Measurements from ENCODE around the gene UNC13A. TPM values are rescaled to one million over a fixed set of nuclear protein-coding genes. Genes with fewer than 3 reads are reported as not detected.

Gene UNC13A
- total and polyA plus RNA-seq, 2 of the 13 experiments (the other 11 are each of a cell fraction or from before 2014, with no cell fraction given): 0.11 to 0.45 TPM

GRCh38 chr19:17681505-17682125 is 6.5 kb downstream of the UNC13A start (continued):
- TF ChIP-seq ZBTB40 (IDR thresholded peaks at IDR 0.05) (no peak), ZBTB40 (CRISPR knock-in tag; IDR thresholded peaks at IDR 0.05) (no peak), CSRNP2 (CRISPR knock-in tag; conservative IDR thresholded peaks at IDR 0.05; ENCODE audit: low read depth) (no peak), ZNF883 (CRISPR knock-in tag; IDR thresholded peaks at IDR 0.05; ENCODE audit: not compliant biosample characterization) (no peak), ZMYM2 (CRISPR knock-in tag; IDR thresholded peaks at IDR 0.05) (no peak), ZBTB33 (CRISPR knock-in tag; IDR thresholded peaks at IDR 0.05) (no peak), ZNF740 (CRISPR knock-in tag; IDR thresholded peaks at IDR 0.05) (no peak), MTF2 (CRISPR knock-in tag; IDR thresholded peaks at IDR 0.05; ENCODE audit: borderline replicate concordance) (no peak), FOXC1 (CRISPR knock-in tag; IDR thresholded peaks at IDR 0.05; ENCODE audit: borderline replicate concordance) (no peak), PHF20 (CRISPR knock-in tag; IDR thresholded peaks at IDR 0.05) (no peak), MAZ (IDR thresholded peaks at IDR 0.05; ENCODE audit: borderline replicate concordance, low read depth, low read length) (no peak), MAZ (CRISPR knock-in tag; IDR thresholded peaks at IDR 0.05; ENCODE audit: low read depth) (no peak), ZNF10 (CRISPR knock-in tag; IDR thresholded peaks at IDR 0.05; ENCODE audit: borderline replicate concordance, low read depth) (no peak), ZNF572 (CRISPR knock-in tag; IDR thresholded peaks at IDR 0.05) (no peak)
- TF ChIP-seq, protein P1, sequence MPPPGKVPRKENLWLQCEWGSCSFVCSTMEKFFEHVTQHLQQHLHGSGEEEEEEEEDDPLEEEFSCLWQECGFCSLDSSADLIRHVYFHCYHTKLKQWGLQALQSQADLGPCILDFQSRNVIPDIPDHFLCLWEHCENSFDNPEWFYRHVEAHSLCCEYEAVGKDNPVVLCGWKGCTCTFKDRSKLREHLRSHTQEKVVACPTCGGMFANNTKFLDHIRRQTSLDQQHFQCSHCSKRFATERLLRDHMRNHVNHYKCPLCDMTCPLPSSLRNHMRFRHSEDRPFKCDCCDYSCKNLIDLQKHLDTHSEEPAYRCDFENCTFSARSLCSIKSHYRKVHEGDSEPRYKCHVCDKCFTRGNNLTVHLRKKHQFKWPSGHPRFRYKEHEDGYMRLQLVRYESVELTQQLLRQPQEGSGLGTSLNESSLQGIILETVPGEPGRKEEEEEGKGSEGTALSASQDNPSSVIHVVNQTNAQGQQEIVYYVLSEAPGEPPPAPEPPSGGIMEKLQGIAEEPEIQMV (CRISPR knock-in tag; IDR thresholded peaks at IDR 0.05; ENCODE audit: low read depth): no peak

Data from HepG2 (cell line).